Activated effector memory CD4-positive, alpha-beta T cell treated with Interleukin-2 at 50 U/mL for 16 hours (primary cell): Measurements from ENCODE around the gene TNFRSF8.

Experiments used
- DNase-seq: peaks from one replicate; pipeline ENCODE4 v3.0.0-alpha.2; 2020

Gene TNFRSF8

DNA sequence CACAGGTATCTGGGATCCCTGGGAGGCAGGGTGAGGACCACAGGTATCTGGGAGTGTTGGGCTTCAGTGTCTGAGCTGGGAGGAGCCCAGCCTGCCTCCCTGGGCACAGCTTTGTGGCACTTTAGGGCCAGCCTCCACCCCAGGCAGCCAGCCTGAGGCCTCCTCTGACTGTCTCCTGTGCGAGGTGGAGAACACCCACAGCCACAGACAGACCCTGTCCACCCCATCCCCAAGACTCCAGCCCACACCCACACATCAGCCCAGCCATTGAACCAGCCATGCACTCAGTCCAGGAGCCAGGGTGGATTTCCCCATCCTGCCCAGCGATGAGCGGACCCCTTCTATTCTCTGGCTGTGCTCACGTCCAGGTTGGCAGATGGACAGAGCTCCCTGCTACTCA is 81.9 kb downstream of the TNFRSF8 start:
- DNase-seq: no peak

DNA sequence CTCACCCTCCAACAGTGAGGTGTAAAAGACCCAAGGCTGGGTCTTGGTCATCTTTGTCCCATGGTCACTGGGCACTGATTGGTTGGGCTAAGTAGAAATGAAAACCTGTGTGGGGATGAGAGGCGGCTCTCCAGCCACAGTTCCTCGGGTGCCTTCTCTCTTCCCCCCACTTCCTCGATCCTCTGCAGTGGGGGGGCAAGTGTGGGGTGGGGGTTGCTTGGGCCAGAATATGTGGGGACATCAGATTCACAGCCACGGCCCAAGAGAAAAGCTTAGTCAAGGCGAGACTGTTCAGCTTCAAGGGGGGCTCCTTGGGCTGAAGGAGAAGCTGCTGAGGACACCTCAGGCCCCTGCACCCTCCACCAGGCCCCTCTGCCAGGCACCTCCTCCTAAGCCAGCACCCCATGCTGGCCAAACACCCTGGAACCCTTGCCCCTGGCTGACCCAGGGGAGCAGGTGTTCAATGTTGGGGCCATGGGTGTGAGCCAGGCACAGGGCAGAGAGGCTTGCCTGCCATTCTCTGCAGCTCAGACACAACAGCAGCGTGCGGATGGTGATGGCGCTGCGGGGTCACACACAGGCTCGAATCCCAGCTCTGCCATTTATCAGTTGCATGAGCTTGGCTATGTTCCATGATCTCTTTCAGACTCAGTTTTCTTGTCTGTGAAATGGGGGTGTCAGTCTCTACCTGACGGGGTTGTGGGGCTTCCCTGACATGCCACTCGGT is 82.7 kb downstream of the TNFRSF8 start:
- no peak for DNase-seq

DNA sequence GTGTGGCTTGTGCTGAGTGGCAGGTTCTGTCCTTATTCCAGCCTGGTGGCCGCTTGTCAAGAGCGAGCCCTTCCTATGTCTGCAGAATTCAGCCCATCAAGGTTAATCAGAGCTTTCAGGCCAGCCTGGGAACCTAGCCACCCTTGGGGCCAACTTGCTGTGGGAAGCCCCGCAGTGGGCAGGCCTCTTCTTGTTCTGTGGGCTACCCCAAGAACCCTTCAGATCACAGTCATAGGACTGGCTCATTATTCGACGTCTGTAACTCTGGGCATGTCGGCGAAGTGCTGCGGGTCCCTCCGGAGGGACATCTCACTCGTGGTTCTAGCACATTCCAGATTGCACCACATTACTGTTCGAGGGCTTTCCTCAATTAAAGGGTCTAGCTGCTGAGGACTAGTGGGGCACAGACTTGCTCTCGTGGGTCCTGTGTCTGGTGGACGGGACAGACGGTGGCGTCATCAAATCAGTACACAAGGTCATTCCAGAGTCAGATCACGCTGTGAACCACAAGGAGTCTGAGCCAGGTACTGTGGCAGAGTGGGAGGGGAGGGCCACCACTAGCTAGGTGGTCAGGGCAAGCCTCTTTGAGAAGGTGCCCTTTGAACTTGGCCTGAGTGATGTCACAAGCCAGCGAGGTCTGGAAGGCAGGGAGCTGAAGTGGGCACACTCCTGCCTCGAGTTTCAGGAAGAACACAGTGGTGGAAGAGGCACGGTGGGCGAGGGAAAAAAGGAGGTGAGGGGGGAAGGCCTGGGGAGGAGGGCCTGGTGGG is 83.4 kb downstream of the TNFRSF8 start:
- no peak for DNase-seq

GRCh38 chr1:12147201-12147701 is 84.1 kb downstream of the TNFRSF8 start:
- DNase-seq: no peak

DNA sequence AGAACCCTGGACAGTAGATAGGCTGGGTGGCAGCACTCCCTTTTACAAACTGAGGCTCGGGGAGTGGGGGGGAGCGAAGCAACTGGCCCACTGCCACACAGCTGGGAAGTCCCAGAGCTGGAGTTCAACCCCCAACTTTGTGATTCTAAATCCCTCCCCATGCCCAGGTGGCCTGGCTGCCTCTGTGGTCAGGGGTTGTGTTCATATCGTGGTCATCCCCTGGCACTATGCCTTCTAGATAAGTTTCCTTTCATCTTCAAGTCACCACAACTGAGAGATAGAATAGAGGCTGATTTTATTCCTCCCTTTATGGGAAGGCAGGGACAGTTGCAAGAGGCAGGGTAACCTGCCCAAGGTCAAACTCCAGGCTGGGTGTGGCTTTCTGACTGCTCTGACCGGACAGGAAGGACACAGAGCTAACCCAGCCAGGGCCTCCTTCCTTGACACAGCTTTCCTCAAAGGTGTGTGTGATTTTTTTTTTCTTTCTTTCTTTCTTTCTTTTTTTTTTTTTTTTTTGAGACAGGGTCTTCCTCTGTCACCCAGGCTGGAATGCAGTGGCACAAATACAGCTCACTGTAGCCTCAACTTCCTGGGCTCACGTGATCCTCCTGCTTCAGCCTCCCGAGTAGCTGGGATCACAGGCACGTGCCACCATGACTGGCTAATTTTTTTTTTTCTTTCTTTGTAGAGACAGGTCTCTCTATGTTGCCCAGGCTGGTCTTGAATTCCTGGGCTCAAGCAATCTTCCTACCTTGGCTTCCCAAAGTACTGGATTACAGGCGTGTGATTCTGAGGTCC is 85.3 kb downstream of the TNFRSF8 start:
- DNase-seq: no peak

- DNase-seq: no peak
These were observed 86.1 kb downstream of the TNFRSF8 start for GRCh38 chr1:12148958-12149790.

GRCh38 chr1:12149791-12150175 is 86.7 kb downstream of the TNFRSF8 start:
- no peak for DNase-seq

GRCh38 chr1:12150456-12151200 is 87.5 kb downstream of the TNFRSF8 start:
- peak; percentile 45 for DNase-seq

- DNase-seq: no peak
These were observed 88.4 kb downstream of the TNFRSF8 start for GRCh38 chr1:12151465-12151864.

- DNase-seq: no peak
These were observed 89.2 kb downstream of the TNFRSF8 start for GRCh38 chr1:12152113-12152891.

- no peak for DNase-seq
These were observed 90.2 kb downstream of the TNFRSF8 start for GRCh38 chr1:12153181-12153785.

- DNase-seq: no peak
These were observed 92.2 kb downstream of the TNFRSF8 start for GRCh38 chr1:12155328-12155727.

DNA sequence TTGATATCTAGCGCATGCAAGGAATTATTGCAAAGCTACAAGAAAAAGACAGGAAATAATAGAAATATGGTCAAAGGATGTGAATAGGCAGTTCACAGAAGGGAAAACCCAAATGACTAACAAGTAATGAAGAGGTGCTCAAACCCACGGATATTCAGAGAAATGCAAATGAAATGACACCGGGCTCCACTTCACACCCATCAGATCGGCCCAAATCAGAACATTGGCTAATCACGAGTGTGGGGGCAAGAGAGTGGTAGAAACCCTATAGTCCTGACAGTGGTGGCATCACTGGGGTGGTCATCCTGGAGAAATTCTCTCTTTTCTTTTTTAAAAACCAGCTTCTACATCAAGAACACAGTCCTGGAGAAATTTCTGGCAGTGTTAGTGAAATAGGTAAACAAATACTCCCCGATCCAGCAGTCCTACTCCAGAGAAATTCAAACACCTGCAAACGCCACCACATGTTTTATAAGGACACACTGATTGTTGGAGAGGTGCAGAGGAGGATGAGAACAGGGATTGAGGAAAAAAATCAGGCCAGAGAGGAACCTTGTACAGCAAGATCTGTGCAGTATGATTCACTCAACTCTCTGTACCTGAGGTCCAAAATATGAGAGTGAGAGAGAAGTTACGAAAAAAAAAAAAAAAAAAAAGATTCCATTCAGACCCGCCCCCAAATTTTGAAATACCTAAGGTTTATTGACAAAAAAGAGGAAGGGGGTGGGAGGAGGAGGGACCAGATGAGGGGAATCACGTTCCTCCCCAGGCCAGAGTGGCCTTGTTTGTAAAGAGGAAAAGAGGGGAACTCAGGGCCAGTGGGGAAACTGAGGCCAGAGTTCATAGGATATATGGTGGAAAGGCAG is 94.5 kb downstream of the TNFRSF8 start:
- no peak for DNase-seq

- DNase-seq: no peak
These were observed 95.4 kb downstream of the TNFRSF8 start for GRCh38 chr1:12158357-12159092.

- peak; percentile 48 for DNase-seq
These were observed 96.7 kb downstream of the TNFRSF8 start for GRCh38 chr1:12159816-12160215.

DNA sequence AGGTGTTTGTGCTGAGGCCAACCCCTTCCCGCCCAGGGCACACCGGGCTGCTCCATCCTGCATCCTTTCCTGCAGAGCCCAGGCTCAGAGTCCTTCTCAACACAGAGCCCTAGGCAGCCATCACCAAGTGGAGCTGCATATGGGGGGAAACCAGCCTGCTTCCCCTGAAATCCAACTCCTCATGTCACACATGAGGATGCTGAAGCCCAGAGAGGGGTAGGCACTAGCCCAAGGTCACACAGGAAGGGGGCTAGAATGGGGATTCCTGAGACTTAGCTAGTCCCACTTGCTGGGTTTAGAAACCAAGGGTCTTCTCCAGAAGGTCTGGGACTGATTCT is 98.2 kb downstream of the TNFRSF8 start:
- no peak for DNase-seq

- peak; percentile 74 for DNase-seq
These were observed 98.8 kb downstream of the TNFRSF8 start for GRCh38 chr1:12161662-12162458.
